Measurements from ENCODE around the gene FOXP4. TPM values are rescaled to one million over a fixed set of nuclear protein-coding genes. Genes with fewer than 3 reads are reported as not detected.

The FOXP4 gene
- polyA plus RNA-seq, 1 experiment, result 1.9 TPM

DNA sequence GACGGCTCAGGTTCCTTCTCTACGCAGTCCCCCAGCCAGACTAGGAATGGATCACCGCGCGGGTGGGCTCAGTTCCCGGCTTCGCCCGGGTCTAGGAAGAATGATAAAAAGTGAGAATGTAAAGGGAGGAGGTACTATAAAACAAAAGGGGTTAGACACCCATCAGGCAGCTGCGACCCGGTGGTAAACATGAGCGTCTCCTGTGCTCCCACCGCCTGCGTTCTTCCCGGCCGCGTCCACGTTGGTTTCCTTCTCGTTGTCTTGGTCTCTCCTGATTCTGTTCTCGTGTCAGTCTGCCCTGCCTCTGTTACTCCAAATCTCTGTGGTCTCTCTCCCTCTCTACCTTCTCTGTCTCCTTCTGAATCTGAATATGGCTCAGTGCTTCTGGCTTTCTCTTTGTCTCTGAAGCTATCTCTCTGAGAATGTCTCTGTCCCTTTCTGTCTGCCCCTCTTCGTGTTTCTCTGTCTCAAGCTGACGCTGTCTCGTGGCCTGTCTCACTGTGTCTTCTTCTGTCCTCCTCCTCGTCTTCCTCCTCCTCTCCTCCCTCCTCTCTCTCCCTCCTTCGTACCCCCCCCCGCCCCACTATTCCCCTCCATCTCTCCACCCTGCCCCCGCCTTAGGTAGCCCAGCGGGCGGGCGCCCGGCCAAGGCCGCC is 41.6 kb upstream of the FOXP4 start:
- ChIA-PET CTCF (interaction anchor here (0.9 kb wide), 1 partner anchor 41 kb away, joined by 3 read pairs; no protein-coding TSS in a partner anchor), POLR2A (interaction anchor here (0.5 kb wide), 1 partner anchor 15 kb away, joined by 5 read pairs; no protein-coding TSS in a partner anchor)
- Histone ChIP-seq H3K9me3 (ENCODE audit: control insufficient read depth, insufficient read depth, low read length) (no peaks in the 10 kb centered on the region), H3K27ac (ENCODE audit: low read depth, low read length) (peak overlapping the region; percentile 39), H3K27me3 (ENCODE audit: control insufficient read depth, insufficient read depth, low read length) (peaks cover 10% of the 10 kb centered on the region), H3K4me3 (ENCODE audit: low read depth, low read length) (peak overlapping the region; percentile 10; the same call in 1 of the 2 replicates)
- no peak for TF ChIP-seq CTCF (IDR thresholded peaks at IDR 0.05; ENCODE audit: low read depth, low read length)
- DNase-seq (ENCODE audit: low read depth, low spot score), result no peak

GRCh38 chr6:41505122-41506049 is 40.8 kb upstream of the FOXP4 start:
- ChIA-PET CTCF (interaction anchor here (0.5 to 0.9 kb wide), 3 partner anchors 41 to 199 kb away, joined by 3 read pairs; no protein-coding TSS in a partner anchor), POLR2A (interaction anchor here (0.5 kb wide), 1 partner anchor 14 kb away, joined by 5 read pairs; no protein-coding TSS in a partner anchor)
- Histone ChIP-seq H3K27me3 (ENCODE audit: control insufficient read depth, insufficient read depth, low read length) (peaks cover 11% of the 10 kb centered on the region), H3K4me3 (ENCODE audit: low read depth, low read length) (peak overlapping the region; percentile 43), H3K27ac (ENCODE audit: low read depth, low read length) (peak overlapping the region; percentile 31), H3K9me3 (ENCODE audit: control insufficient read depth, insufficient read depth, low read length) (no peaks in the 10 kb centered on the region)
- DNase-seq (ENCODE audit: low read depth, low spot score), result peak; percentile 66
- TF ChIP-seq CTCF (IDR thresholded peaks at IDR 0.05; ENCODE audit: low read depth, low read length), result no peak

DNA sequence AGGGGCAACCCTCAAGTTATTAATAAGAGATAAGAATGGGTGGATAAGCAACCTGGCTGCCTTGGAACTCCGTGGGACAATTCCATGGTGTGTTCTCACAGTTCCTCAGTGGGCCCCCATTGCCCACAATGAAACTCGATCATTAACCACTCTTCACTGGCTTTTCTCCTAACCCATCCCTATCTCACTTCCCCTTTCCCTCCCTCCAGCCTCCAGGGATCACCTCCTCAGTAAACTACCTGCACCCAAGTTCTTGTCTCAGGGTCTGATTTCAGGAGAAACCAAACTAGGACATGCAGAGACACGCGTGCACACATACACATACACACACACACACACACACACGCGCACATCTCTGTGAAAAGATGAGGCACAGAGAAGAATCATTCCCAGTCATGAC is 37.7 kb upstream of the FOXP4 start:
- no peaks in the 10 kb centered on the region for H3K9me3 ChIP-seq (ENCODE audit: control insufficient read depth, insufficient read depth, low read length)
- no peak for DNase-seq (ENCODE audit: low read depth, low spot score)
- H3K27ac ChIP-seq (ENCODE audit: low read depth, low read length), result no peak overlapping the region
- TF ChIP-seq CTCF (IDR thresholded peaks at IDR 0.05; ENCODE audit: low read depth, low read length), result no peak
- peaks cover 17% of the 10 kb centered on the region for H3K27me3 ChIP-seq (ENCODE audit: control insufficient read depth, insufficient read depth, low read length)
- CTCF ChIA-PET, result interaction anchor here (1.7 kb wide), 1 partner anchor 66 kb away, joined by 7 read pairs; no protein-coding TSS in a partner anchor
- POLR2A ChIA-PET, result no interaction called here
- no peak overlapping the region for H3K4me3 ChIP-seq (ENCODE audit: low read depth, low read length)

- Histone ChIP-seq H3K27me3 (ENCODE audit: control insufficient read depth, insufficient read depth, low read length) (peaks cover 17% of the 10 kb centered on the region), H3K27ac (ENCODE audit: low read depth, low read length) (no peak overlapping the region), H3K4me3 (ENCODE audit: low read depth, low read length) (no peak overlapping the region), H3K9me3 (ENCODE audit: control insufficient read depth, insufficient read depth, low read length) (no peaks in the 10 kb centered on the region)
- TF ChIP-seq CTCF (IDR thresholded peaks at IDR 0.05; ENCODE audit: low read depth, low read length), result no peak
- CTCF ChIA-PET, result interaction anchor here (1.7 kb wide), 1 partner anchor 67 kb away, joined by 7 read pairs; no protein-coding TSS in a partner anchor
- no peak for DNase-seq (ENCODE audit: low read depth, low spot score)
- POLR2A ChIA-PET, result interaction anchor here (1.0 kb wide), 1 partner anchor 21 kb away, joined by 4 read pairs; no protein-coding TSS in a partner anchor
These were observed 36.6 kb upstream of the FOXP4 start for GRCh38 chr6:41509580-41509979.
